Body of pancreas (tissue), 4 donors: ENCODE measurements around the gene RBCK1.

ENCODE experiments used
- CTCF ChIP-seq, 7 experiments: fragments of 450-650 bp in 4 of 7; fragments of 200-600 bp in 3 of 7; sonication (generic) in 3 of 7; IDR thresholded peaks; one replicate each; pipeline ENCODE4 v1.5.1; 2016 to 2019; ENCODE audit warnings: antibody characterized with exemption in 7 of 7
- POLR2A ChIP-seq, 3 donors: fragments of 450-650 bp; IDR thresholded peaks; one replicate each; pipeline ENCODE4 v1.6.1; 2016; ENCODE audit warnings: antibody characterized with exemption in 3 of 3, mild to moderate bottlenecking in 2 of 3

GRCh38 chr20:478949-479429, 70.9 kb downstream of the RBCK1 start:
- TF ChIP-seq POLR2A (IDR thresholded peaks at IDR 0.05) (no peak), CTCF (IDR thresholded peaks at IDR 0.05) (peak; percentile 29 to 65 (median 57))
